Measurements from ENCODE around the gene SST.
A peak's percentile ranks its signal among the peaks of the same experiment; 100 is the strongest.

SST gene

DNA sequence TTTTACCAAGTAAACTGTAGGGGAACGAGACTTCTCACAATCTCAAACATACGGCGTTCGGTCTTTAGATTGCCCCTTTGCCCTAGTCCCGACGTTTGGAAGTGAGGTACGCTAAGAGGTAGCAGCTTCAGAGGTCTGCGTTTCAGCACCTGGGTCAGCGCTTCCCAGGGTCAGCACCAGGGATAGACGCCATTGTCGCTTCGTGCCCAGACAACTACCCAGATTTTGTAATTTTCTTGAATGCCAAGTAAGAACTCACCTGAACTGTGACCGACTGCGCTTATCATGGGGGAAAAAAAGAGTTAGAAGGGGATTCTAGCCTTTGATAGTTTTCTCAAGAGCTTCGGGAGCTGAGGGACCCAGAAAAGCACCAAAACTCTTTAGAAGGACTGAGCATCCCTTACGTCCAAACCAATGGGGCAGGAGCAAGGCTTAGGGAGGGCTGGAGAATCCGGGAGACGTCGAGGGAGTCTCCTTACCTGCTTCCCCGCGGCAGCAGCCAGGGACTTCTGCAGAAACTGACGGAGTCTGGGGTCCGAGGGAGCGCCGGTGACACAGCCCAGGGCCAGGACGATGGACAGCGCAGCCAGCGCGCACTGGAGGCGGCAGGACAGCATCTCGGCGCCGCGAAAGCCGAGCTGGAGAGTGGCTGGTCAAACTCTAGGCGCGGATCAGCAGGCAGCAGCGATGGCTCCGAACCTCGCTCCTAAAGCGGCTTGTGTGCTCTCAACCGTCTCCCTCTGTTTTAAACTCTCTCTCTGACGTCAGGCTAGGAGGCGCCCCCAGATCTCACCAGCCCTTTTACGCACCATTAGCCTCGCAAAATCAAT, at the start of gene SST:
Gene SST (minus strand): TSS at position 720 of the 830 bp plus-strand sequence. CDS start 103 bp downstream, at position 617.
- peak; percentile 49 for DNase-seq

DNA sequence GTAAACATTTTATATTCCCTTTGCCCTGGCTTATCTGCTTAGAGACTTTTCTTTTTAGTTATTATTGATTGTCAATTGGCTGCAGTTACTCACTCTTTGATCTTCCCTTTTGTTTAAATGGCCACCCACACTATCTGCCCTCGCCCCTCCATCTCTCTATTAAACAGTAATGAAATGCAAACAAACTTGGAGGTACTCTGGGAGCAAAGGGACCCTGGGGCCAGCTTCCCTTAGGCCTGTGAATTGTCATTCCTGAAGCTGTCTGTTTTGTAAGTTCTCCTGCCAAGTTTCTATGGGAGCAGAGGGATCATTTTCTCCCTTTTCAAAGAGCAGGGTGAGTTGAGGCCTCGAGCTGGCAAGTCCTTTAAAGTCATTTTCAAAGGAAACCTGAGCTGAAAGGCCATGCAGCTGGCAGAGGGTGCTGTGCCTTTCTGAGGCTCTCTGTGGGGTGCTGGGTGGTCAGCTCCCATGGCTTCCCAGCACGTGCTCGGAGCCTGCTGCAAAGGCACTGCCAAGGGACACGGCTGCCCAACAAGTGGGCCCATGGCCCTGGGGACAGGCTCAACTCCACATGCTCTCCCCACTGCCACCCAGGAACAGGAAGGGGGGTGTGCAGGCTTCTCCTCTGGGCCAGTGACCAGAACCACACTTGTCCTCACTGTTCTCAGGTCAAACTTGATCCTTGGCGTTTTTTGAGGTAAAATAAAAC, 49.6 kb upstream of the SST start:
- no peak for DNase-seq

DNA sequence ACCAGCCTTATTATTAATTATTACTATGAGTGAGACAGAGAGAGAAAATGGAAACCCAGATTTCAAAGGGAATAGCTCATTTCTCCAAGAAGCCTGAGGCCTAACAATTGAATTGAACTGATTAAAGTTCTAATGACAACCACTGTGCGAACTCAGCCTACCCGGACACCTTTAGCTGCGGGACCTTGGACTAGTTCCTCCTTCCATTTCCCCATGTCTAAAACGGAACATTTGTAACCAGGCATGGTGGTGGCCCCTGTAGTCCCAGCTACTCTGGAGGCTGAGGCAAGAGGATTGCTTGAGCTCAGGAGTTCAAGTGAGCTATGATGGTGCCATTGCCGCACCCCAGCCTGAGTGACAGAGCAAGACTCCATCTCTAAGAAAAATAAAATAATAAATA, 48.6 kb upstream of the SST start:
- DNase-seq: no peak

DNA sequence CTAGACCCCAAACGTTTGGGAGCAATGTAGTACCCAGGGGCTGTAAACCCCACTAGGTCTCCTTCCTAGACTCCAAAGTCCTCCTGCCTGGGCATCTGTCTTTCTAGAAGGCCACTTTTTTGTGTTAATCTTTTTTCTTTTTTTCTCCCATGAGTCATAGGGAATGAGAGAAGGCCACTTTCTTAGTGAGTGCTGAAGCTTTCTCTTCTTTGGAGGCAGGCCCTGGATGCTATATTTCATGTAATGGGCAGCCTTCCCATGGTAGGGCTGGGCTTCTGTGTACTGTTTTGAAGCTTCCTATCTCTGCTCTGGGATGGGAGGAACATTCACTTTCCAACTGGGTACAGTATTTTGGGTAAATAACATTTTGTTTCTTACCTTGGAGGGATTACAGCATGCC, 47.4 kb upstream of the SST start:
- peak; percentile 57 for DNase-seq

- DNase-seq: peak; percentile 76
These were observed 44.3 kb upstream of the SST start for GRCh38 chr3:187714404-187714979.

DNA sequence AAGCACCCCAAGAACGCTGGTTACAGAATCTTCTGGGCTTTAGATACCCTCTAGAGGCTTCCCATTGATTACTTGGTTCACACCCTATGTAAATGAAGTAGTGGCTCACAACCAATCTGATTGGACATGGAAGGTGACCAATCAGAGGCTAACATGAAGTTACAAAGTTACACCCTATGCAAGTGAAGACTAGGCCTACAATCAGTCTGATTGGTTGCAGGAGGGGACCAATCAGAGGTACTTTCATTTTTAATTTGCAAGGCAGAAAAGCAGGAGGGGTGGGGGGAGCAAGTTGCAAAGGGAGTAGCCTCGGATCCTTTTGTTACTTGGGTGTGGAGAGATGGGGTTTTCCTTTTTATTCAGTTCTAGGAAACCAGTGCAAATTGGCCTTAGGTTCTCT, 43.3 kb upstream of the SST start:
- peak; percentile 47 for DNase-seq

- DNase-seq: no peak
These were observed 39.0 kb upstream of the SST start for GRCh38 chr3:187709155-187709554.

DNA sequence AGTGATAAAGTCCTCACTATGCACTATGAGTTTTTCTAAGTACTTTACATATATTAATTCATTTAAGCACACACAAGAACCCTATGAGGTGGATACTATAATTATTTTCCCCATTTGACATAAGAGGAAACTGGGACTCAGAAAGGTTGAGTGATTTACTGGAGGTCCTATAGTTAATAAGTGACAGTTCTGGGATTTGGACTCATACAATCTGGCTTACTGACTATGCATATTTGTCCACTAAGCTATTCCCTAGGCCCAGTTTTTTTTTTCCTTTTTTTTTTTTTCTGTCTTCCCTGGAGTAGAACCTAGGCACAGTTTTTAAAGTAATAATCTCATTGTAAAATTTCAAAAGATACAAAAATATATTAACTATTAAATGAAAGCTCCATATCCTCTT, 38.5 kb upstream of the SST start:
- no peak for DNase-seq

GRCh38 chr3:187706971-187707370, 36.8 kb upstream of the SST start:
- no peak for DNase-seq

DNA sequence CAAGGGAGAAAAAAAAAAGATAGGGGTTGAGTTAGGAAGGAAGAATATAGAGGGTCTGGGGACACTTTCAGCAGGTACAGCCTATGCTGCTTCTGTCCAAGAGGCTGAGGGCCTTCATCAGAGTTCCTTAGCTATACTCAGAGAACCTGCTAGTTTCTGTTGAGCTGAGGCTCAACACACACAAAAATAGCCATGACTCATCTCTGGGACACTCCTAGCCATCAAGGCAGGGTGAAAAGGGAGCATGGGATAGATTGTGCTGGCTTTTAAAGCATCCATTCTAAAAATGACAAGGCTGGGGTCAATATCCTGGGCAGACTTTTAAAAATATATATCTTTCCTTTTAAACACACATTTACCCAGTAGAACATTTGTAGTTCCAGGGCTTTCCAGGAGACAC, 35.0 kb upstream of the SST start:
- no peak for DNase-seq

GRCh38 chr3:187702507-187703033, 32.4 kb upstream of the SST start, which contains the start of gene RTP2:
RTP2 (minus strand) TSS chr3:187702557; CDS start chr3:187702128, 429 bp downstream.
- DNase-seq: no peak

DNA sequence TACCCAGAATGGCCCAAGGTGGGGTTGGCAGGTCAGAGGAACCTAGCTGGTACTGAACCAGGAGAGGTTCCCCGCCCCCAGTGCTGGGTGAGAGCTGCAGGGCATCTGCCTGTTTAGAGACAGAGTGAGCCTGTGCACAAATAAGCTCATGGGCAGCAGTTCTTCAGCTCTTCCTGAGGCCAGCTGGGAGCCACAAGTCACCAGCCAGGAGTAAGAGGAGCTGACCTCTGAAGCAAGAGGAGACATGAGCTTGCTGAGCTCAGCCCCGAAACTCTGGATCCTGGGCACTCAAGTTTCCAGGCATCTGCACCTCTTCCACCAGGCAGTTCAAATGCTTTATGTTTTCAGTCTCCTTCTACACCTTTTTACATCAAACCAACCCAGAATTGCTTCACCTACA, 30.1 kb upstream of the SST start:
- no peak for DNase-seq

DNA sequence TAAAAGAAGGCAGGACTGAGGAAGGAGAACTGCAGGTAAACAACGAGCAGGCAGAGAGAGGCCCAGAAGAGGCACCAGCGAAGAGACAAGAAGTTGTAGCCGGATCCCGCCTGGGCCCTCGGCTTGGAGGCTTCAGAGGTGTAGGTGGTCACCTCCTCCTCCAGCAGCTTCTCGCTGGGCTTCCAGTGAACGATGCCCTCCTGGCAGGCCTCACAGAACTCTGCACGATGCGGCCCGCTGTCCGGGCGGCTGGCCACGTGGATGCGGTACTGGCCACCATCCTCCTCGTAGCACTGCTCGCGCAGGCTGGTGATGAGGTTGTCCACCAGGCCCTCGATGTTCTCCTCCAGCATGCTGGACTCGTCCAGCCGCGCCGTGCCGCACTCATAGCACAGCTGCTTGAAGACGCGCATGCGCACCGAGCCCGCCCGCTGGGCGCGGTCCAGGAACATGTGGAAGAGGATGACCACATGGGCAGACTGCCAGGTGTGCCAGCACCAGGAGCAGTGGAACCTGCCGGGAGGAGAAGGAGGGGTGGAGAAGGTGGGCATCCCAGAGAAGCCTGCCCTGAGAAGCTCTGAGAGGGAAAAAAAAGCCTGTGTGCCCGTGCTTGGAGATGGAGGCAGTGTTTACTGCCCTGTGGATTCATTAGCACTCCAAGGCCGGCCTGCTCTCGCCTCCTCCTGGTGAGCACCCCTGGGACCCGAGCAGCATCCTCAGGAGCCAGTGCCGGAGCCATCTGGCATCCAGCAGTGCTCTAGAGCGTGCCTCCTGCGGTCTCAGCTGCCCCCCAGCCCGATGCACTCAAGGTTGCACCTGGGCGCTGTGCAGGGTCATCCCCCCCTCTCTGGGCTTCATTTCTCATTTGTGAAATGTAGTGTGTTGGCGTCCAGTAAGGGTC, 28.6 kb upstream of the SST start:
- DNase-seq: no peak

DNA sequence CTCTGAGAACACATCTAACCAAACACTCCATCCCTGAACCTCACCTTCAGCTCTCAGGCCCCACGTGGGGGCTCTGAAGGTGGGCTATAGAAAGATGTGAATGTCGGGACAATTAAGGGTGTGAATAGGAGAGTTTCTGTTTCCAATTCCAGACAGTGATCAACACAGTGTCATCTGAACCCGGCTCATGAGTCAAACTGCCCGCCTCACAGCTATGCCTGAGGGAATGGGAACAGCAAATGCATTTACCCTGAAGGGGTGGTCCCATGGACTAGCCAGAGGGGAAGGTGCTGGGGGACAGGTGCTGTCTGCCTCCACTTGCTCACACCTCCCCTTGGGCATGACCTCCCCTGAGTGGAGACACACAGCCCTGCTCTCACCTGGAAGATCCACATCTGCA, 25.8 kb upstream of the SST start:
- no peak for DNase-seq

GRCh38 chr3:187695449-187695848, 25.3 kb upstream of the SST start:
- no peak for DNase-seq

GRCh38 chr3:187694801-187695200, 24.6 kb upstream of the SST start:
- DNase-seq: peak; percentile 68

- no peak for DNase-seq
These were observed 23.2 kb upstream of the SST start for GRCh38 chr3:187693431-187693830.

- DNase-seq: peak; percentile 79
These were observed 19.8 kb upstream of the SST start for GRCh38 chr3:187689984-187690383.

- no peak for DNase-seq
These were observed 16.6 kb upstream of the SST start for GRCh38 chr3:187686621-187687273.

GRCh38 chr3:187685948-187686347, 15.8 kb upstream of the SST start:
- no peak for DNase-seq

DNA sequence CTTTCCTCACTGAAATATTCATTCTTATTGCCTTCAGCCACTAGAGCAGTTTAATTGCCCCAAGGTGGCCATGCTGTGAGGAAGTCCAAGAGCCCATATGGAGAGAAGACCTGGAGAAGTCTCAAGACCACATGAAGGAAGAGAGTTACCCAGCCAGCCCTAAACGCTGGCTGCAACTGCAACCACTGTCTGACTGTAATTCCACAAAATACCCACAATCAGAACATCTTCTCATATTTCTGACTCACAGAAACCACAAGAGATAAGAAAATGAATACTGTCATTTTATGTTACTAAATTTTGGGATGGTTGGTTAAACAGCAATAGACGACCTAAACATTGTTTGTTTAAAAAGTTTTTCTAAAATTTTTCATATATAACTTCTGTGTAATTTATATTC, 14.7 kb upstream of the SST start:
- peak; percentile 45 for DNase-seq

- DNase-seq: no peak
These were observed 14.2 kb upstream of the SST start for GRCh38 chr3:187684444-187684843.

Data from fibroblast of upper back skin (primary cell).